ENCODE data around the gene ZFAND3. TPM values are rescaled to one million over a fixed set of nuclear protein-coding genes. Genes with fewer than 3 reads are reported as not detected.

The ZFAND3 gene
- total RNA-seq, 4 donors from 2014 or later: 30.5 to 57.4 (median 53.3) TPM

- H3K4me3 ChIP-seq: no peak overlapping the region
- DNase-seq: no peak
- H3K27me3 ChIP-seq: no peaks in the 10 kb centered on the region
- TF ChIP-seq POLR2A (IDR thresholded peaks at IDR 0.05) (no peak), CTCF (IDR thresholded peaks at IDR 0.05) (no peak)
- peaks cover 0 to 6% (median 0%) of the 10 kb centered on the region in 4 donors for H3K4me1 ChIP-seq
- H3K27ac ChIP-seq: no peak overlapping the region
- H3K9me3 ChIP-seq: no peaks in the 10 kb centered on the region
- H3K36me3 ChIP-seq: no peaks in the 10 kb centered on the region
Observed at GRCh38 chr6:37967651-37968050, 148.1 kb downstream of the ZFAND3 start.

DNA sequence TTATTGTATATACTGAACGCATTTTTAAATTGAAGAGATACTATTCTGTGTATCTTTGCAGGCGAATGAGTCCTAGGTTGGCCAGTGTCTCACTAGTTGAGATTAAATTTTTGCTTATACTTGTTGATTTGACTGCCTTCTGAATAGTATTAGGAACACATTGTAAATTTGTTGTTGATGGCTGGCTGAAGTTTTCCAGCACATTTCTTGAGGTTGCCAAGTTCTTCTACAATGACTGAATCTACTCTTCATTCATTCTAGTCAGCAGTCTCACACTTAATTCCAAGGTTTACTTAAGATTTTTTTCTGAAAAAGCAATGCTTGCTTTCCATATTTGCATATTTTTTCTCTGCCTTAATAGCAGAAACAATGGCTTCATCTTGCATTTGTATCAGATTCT is 151.7 kb downstream of the ZFAND3 start:
- H3K27me3 ChIP-seq: no peaks in the 10 kb centered on the region
- no peak for DNase-seq
- H3K9me3 ChIP-seq: no peaks in the 10 kb centered on the region
- H3K4me1 ChIP-seq: peaks cover 0 to 9% (median 0%) of the 10 kb centered on the region in 4 donors
- no peak overlapping the region for H3K4me3 ChIP-seq
- H3K27ac ChIP-seq: no peak overlapping the region
- TF ChIP-seq POLR2A (IDR thresholded peaks at IDR 0.05) (no peak), CTCF (IDR thresholded peaks at IDR 0.05) (no peak)
- no peaks in the 10 kb centered on the region for H3K36me3 ChIP-seq

DNA sequence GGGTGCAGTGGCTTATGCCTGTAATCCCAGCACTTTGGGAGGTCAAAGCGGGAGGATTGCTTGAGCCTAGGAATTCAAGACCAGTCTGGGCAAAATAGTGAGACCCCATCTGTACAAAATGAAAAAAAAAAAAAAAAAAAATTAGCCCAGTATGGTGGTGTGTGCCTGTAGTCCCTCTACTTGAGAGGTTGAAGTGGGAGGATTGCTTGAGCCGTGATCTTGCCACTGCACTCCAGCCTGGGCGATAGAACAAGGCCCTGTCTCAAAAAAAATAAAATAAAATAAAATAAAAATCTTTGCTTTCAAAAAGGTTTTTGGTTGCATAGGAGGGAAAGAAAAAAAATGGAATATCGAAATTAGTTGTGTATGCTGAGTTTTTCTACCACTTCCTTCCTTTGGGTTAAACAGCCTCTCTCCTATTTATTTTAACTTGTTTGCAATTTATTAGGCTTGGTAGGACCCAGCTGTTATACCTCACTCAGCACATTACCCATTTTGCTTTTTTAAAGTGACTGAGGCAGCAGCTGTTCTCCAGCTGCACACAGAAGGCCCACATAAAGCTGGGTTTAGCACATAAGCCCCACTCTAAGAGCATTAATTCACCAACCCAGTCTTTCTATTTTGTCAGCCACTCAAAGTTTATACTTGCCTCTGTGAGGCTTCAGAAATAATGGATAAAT is 152.3 kb downstream of the ZFAND3 start:
- no peaks in the 10 kb centered on the region for H3K9me3 ChIP-seq
- DNase-seq: no peak

DNA sequence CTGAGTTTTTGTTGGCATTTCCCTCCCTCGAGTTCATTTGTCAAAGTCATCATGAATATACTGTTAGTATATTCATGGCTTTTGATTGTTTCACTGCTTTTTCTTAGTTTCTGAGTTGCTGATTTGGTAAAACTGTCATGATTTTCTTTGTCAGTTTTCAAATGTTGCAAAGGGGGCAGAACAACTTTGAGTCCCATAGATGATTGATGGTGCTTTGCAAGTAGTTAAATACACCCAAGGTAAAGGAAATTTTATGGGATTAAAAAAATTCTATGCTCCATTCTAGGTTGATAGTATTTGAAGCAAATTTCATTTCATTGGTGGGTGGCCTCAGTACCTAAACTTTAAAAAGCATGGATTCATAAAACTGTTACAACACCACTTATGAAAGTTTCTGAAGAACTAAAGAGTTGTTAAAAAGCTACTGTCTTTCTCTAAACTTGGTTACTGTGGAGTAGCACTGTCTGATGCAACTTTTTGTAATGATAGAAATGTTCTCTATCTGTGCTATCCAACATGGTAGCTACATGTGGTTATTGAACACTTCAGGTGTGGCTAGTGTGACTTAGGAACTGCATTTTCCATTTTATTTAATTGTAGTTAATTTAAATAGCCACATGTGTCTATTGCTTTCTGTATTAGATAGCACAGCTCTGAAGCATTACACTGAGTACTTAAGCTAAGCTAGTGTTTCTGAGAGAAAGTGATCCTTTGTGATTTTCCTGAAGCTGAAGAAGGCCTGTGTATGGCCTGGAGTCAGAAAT is 153.6 kb downstream of the ZFAND3 start:
- Histone ChIP-seq H3K9me3 (no peaks in the 10 kb centered on the region), H3K4me3 (no peak overlapping the region), H3K27me3 (no peaks in the 10 kb centered on the region), H3K4me1 (peaks cover 0 to 9% (median 0%) of the 10 kb centered on the region in 4 donors), H3K36me3 (no peaks in the 10 kb centered on the region), H3K27ac (no peak overlapping the region)
- TF ChIP-seq POLR2A (IDR thresholded peaks at IDR 0.05) (no peak), CTCF (IDR thresholded peaks at IDR 0.05) (no peak)
- no peak for DNase-seq

More for the DNA sequence above, 152.3 kb downstream of the ZFAND3 start:
- Histone ChIP-seq H3K36me3 (no peaks in the 10 kb centered on the region), H3K4me1 (peaks cover 0 to 9% (median 0%) of the 10 kb centered on the region in 4 donors), H3K27me3 (no peaks in the 10 kb centered on the region), H3K27ac (no peak overlapping the region), H3K4me3 (no peak overlapping the region)
- TF ChIP-seq CTCF (IDR thresholded peaks at IDR 0.05) (no peak), POLR2A (IDR thresholded peaks at IDR 0.05) (no peak)

DNA sequence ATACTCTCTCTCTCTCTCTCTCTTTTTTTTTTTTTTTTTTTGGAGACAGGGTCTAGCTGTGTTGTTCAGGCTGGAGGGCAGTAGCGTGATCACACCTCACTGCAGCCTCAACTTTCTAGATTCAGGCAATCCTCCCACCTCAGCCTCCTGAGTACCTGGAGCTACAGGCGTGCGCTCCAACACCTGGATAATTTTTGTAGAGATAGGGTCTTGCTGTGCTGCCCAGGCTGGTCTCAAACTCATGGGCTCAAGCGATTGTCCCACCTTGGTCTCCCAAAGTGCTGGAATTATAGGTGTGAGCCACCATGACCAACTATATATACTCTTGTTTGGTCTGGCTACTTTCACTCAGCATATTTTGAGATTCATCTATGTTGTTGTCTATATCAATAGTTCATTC is 154.9 kb downstream of the ZFAND3 start:
- Histone ChIP-seq H3K36me3 (no peaks in the 10 kb centered on the region), H3K4me1 (peaks cover 0 to 10% (median 0%) of the 10 kb centered on the region in 4 donors), H3K27ac (no peak overlapping the region), H3K9me3 (no peaks in the 10 kb centered on the region), H3K27me3 (no peaks in the 10 kb centered on the region), H3K4me3 (no peak overlapping the region)
- no peak for DNase-seq
- TF ChIP-seq CTCF (IDR thresholded peaks at IDR 0.05) (no peak), POLR2A (IDR thresholded peaks at IDR 0.05) (no peak)

Data from Peyer's patch (tissue), 4 donors.